GM10847 (cell line): ENCODE measurements around the gene ABCF3.

Experiments used
- POLR2A ChIP-seq: IDR thresholded peaks from 2 replicates; pipeline ENCODE4 v1.6.1; 2011; ENCODE audit not compliant: insufficient read length; ENCODE audit errors: extremely low read depth

Gene ABCF3

GRCh38 chr3:184176377-184177330 is 9.3 kb upstream of the ABCF3 start:
- TF ChIP-seq POLR2A = no peak

- no peak for TF ChIP-seq POLR2A
These were observed 8.7 kb upstream of the ABCF3 start for GRCh38 chr3:184177331-184177731.

- no peak for TF ChIP-seq POLR2A
These were observed 8.2 kb upstream of the ABCF3 start for GRCh38 chr3:184177767-184178306.

GRCh38 chr3:184178521-184179138 is 7.4 kb upstream of the ABCF3 start:
- no peak for TF ChIP-seq POLR2A

DNA sequence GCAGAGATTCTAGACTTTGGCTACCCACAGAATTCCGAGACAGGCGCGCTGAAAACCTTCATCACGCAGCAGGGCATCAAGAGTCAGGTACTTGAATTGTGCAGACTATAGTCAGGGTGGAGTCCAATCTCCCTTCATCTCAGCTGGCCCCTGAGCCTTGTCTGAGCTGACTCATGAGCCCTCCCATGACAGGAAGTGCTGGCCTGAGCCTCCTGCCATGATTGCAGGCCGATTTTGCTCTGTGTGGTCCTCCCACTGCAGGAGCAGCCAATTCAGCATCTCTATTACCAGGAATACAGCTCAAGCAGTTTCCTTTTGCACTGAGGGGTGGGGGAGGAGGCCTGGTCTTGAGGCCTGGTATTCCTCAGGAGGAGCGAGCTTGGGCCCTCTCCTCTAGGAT is 5.8 kb upstream of the ABCF3 start:
- no peak for TF ChIP-seq POLR2A

DNA sequence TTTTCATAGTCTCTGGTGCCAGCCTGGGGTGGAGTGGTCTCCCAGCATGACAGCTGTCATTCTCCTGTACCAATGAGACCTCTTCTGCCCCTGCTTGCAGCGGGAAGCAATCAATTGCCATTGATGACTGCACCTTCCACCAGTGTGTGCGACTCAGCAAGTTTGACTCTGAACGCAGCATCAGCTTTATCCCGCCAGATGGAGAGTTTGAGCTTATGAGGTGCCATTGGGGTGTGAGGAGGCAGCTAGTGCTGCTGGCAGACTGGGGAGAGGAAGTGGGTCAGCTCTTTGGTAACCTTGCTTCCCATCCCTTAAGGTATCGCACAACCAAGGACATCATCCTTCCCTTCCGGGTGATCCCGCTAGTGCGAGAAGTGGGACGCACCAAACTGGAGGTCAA is 4.4 kb upstream of the ABCF3 start:
- TF ChIP-seq POLR2A = no peak

GRCh38 chr3:184183679-184184078 is 2.3 kb upstream of the ABCF3 start:
- TF ChIP-seq POLR2A = no peak

DNA sequence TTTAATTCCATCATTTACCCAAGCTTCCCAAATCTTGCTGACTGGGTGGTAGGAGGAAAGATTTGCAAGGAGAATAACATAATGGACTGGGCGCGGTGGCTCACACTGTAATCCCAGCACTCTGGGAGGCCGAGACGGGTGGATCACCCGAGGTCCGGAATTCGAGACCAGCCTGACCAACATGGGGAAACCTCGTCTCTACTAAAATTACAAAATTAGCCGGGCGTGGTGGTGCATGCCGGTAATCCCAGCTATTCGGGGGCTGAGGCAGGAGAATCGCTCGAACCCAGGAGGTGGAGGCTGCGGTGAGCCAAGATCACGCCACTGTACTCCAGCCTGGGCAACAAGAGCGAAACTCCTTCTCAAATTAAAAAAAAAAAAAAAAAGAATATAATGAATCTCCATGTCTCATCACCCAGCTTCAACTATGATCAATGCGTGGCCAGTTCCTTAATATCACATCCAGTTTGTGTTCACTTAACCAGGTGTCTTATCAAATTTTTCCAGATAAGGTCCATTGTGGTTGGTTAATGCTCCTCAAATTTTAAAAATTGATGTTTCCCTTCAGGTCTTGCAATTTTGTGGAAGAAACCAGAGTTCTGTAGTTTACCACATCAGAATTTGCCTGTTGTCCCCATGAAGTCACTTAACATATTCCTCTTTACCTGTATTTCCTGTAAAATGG is 1.3 kb upstream of the ABCF3 start:
- TF ChIP-seq POLR2A = no peak

GRCh38 chr3:184185461-184186183 is 377 bp upstream of the ABCF3 start:
- TF ChIP-seq POLR2A = no peak

DNA sequence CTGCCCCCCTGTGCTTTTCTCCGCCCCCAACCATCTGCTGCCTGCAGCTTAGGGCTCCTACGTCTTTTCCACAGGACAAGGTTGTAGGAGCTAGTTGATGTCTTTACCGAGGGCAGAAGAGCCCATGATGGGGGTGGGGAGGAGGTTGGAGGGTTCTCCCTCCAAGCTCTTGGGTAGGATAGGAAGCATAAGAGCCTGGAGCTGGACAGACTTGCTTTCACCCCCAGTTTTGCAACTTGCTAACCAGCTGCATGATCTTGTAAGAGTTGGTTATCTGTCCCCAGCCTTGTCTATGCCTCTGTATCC is 856 bp downstream of the ABCF3 start:
- no peak for TF ChIP-seq POLR2A

DNA sequence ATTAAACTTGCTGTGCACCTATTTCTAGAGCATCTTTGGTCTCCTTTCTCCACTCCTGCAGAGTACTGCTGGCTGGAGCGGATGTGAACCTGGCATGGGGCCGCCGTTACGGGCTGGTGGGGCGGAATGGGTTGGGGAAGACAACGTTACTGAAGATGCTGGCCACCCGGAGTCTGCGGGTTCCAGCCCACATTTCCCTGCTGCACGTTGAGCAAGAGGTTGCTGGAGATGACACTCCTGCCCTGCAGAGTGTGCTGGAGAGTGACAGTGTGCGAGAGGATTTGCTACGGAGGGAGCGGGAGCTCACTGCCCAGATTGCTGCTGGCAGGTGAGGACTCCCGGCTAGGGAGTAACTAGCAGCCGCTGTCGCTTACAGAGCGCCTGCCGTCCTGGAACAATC is 2.1 kb downstream of the ABCF3 start:
- no peak for TF ChIP-seq POLR2A

- no peak for TF ChIP-seq POLR2A
These were observed 3.4 kb downstream of the ABCF3 start for GRCh38 chr3:184189421-184189820.

- no peak for TF ChIP-seq POLR2A
These were observed 6.9 kb downstream of the ABCF3 start for GRCh38 chr3:184192889-184193288.

DNA sequence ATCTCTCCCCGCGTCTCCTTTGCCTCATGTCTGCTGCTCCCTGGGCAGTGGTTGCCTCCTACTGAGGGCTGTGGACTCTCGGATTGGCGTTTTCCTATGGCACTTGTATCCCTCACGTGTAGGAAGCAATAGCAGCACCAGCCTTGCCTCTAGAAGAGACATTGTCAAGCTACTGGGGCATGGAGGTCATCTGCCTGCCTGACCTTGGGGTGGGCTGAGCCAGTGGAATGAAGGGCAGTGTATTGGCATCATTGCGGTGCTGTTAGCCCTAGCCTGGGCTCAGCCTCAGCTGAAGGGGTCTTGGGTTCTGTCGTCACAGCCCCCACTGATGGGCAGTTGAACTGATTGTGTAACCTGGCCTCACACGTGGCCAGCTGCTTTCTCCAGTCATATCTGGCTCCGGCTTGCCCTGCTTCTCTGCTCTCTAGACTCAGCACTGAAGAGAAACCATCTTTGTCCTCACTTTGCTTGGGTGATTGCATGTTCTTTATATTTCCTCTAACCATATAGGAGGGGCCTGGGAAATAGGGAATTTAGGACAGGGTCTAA is 8.1 kb downstream of the ABCF3 start:
- TF ChIP-seq POLR2A = no peak

DNA sequence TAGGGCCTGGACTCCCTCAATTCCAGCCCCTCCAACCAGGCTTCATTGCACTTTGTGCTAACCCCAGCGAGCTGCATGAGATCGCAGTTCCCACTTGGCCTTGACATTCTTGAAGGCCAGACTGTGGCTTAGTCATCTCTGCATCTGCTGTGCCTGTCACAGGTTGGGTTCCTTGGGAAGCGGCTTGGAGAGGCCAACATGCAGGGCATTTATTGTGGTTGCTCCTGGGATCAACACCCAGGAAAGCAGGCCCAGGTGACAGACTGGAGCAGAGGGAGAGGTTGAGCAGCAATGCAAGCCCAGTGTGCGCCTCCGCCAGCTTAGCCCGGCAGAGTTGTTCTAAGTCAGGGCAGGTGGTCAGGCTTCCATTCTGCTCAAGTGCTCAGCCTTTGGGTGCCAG is 10.5 kb downstream of the ABCF3 start:
- no peak for TF ChIP-seq POLR2A
